Astrocyte of the cerebellum (primary cell): ENCODE measurements around the gene TBC1D21.
A peak's percentile ranks its signal among the peaks of the same experiment; 100 is the strongest.

Experiments
- DNase-seq: peaks from one replicate; pipeline ENCODE4 v3.0.0-alpha.2; 2011; ENCODE audit warnings: low read depth
- H3K4me3 ChIP-seq: 2 replicates; pipeline ENCODE4 v1.5.1; 2011; ENCODE audit warnings: mild to moderate bottlenecking, low read depth, low read length, moderate library complexity
- CTCF ChIP-seq: IDR thresholded peaks from 2 replicates; pipeline ENCODE4 v1.5.1; 2012; ENCODE audit warnings: low read length, low read depth, moderate library complexity, mild to moderate bottlenecking; ENCODE audit errors: missing control alignments
- in situ Hi-C: cut with HindIII; loops from 2 replicates; pipeline ENCODE4 v1.10.0; 2017; ENCODE audit warnings: low sequenced_read_pairs

TBC1D21 gene

GRCh38 chr15:73845907-73846306, 27.5 kb upstream of the TBC1D21 start:
- TF ChIP-seq CTCF = no peak
- in situ Hi-C loops = loop anchor here (5.0 kb wide), 1 partner anchor 76 kb away; no protein-coding TSS in a partner anchor
- DNase-seq = no peak
- no peak overlapping the region for H3K4me3 ChIP-seq

- H3K4me3 ChIP-seq = no peak overlapping the region
- in situ Hi-C loops = loop anchor here (5.0 kb wide), 1 partner anchor 73 kb away; no protein-coding TSS in a partner anchor
- no peak for TF ChIP-seq CTCF
- no peak for DNase-seq
These were observed 23.7 kb upstream of the TBC1D21 start for GRCh38 chr15:73849641-73850040.

GRCh38 chr15:73850228-73850627, 23.1 kb upstream of the TBC1D21 start:
- TF ChIP-seq CTCF = no peak
- H3K4me3 ChIP-seq = no peak overlapping the region
- DNase-seq = no peak
- in situ Hi-C loops = no loop called here

DNA sequence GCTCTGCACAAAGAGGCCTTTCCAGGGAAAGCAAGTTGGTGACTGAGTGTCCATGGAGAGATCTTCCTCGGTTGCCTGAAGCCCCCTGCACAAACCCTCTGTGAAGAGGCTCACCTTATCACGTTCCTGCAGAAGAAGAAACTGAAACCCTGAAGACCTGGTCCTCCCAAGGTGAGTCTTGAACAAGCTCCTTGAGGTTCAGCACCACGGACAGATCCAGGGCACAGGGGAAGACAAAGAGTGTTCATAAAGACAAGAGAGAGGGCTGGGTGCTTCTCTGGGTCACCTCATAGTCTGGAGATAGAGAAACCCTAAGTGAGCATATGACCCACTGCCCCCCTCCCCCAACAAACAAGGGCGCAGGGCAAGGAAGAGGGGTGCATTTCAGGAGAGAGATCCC, 21.7 kb upstream of the TBC1D21 start:
- in situ Hi-C loops = no loop called here
- no peak for TF ChIP-seq CTCF
- DNase-seq = peak; percentile 65
- no peak overlapping the region for H3K4me3 ChIP-seq

GRCh38 chr15:73852507-73852906, 20.9 kb upstream of the TBC1D21 start:
- in situ Hi-C loops = no loop called here
- TF ChIP-seq CTCF = no peak

GRCh38 chr15:73854265-73854664, 19.1 kb upstream of the TBC1D21 start:
- in situ Hi-C loops = no loop called here
- no peak for DNase-seq
- no peak for TF ChIP-seq CTCF
- H3K4me3 ChIP-seq = no peak overlapping the region

More at GRCh38 chr15:73852507-73852906, 20.9 kb upstream of the TBC1D21 start:
- no peak overlapping the region for H3K4me3 ChIP-seq
- no peak for DNase-seq
